DOHH2 (cell line): Measurements from ENCODE around the gene SLIT1.

Source experiments
- EZH2phosphoT487 ChIP-seq: fragments of 200-600 bp; sonication (generic); IDR thresholded peaks from 2 replicates; pipeline ENCODE4 v1.6.1; 2017; ENCODE audit warnings: borderline replicate concordance, mild to moderate bottlenecking, antibody characterized with exemption, low read length, moderate library complexity, mixed read lengths
- TF ChIP-seq, protein P1 (sequence below): fragments of 200-600 bp; sonication (generic); IDR thresholded peaks from one replicate; pipeline ENCODE4 v1.5.1; 2014; ENCODE audit warnings: antibody characterized with exemption, mild to moderate bottlenecking, low read depth, low read length; ENCODE audit not compliant: poor library complexity, severe bottlenecking

DNA sequence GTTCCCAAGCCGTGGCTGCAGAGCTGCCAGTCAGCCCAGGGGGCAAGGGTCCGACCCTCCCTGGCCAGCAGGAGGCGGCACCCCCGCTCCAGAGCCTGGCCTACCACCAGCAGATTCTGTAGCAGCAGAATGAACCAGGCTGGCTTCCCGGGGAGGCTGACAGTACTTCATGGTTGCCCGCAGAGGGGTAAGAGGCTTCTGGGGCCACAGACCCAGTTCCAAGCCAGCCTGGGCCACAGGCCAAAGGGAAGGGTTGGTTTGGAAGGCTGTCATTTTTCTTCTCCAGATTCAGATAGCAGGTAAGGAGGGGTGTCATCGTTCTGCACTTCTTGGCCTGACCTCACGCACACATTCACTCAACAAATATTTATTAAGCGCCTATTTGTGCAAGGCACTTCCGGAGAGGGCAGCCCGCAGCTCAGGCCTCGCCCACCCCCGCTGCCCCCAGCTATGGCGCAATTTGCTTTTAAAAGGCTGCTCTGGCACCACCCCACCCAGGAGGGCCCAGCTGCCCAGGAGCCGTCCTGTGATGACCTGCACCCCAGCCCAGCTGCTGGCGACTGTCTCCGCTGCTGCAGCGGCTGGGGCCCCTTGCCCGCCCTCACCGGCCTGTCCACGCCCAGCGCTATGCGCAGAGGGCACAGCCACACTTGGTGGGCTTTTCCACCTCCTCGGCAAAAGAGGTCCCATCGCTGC lies 185.1 kb downstream of the SLIT1 start:
- TF ChIP-seq, protein P1, sequence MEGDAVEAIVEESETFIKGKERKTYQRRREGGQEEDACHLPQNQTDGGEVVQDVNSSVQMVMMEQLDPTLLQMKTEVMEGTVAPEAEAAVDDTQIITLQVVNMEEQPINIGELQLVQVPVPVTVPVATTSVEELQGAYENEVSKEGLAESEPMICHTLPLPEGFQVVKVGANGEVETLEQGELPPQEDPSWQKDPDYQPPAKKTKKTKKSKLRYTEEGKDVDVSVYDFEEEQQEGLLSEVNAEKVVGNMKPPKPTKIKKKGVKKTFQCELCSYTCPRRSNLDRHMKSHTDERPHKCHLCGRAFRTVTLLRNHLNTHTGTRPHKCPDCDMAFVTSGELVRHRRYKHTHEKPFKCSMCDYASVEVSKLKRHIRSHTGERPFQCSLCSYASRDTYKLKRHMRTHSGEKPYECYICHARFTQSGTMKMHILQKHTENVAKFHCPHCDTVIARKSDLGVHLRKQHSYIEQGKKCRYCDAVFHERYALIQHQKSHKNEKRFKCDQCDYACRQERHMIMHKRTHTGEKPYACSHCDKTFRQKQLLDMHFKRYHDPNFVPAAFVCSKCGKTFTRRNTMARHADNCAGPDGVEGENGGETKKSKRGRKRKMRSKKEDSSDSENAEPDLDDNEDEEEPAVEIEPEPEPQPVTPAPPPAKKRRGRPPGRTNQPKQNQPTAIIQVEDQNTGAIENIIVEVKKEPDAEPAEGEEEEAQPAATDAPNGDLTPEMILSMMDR = no peak
- no peak for TF ChIP-seq EZH2phosphoT487
